Measurements from ENCODE around the gene GOLGA8K.
"Not testable (repeated sequence)": the region's sequence is repeated elsewhere in the genome, so short reads cannot be mapped to it uniquely, and the experiment has no call there.

DNA sequence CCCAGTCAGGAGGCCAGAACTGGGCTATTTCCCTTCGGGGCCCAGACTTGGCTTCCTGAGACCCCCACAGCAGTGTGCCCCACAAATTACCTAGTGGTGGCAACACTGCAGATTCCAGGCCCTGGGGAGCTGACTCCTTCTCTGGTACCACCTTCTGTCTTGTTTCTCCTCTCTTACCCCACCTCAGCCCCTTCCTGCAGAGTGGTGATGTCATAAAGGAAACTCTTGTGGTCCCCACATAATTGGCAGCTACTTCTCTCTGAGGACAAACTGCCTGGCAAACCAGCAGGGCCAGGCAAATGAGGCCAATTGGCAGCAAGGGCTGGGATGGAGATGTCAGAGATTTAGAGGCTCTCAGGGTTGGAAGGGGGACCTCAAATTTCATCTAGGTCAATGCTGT is 44.6 kb downstream of the GOLGA8K start:
- TF ChIP-seq, protein P1, sequence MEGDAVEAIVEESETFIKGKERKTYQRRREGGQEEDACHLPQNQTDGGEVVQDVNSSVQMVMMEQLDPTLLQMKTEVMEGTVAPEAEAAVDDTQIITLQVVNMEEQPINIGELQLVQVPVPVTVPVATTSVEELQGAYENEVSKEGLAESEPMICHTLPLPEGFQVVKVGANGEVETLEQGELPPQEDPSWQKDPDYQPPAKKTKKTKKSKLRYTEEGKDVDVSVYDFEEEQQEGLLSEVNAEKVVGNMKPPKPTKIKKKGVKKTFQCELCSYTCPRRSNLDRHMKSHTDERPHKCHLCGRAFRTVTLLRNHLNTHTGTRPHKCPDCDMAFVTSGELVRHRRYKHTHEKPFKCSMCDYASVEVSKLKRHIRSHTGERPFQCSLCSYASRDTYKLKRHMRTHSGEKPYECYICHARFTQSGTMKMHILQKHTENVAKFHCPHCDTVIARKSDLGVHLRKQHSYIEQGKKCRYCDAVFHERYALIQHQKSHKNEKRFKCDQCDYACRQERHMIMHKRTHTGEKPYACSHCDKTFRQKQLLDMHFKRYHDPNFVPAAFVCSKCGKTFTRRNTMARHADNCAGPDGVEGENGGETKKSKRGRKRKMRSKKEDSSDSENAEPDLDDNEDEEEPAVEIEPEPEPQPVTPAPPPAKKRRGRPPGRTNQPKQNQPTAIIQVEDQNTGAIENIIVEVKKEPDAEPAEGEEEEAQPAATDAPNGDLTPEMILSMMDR (IDR thresholded peaks at IDR 0.05) = not testable (repeated sequence)
- not testable (repeated sequence) for TF ChIP-seq POLR2A (IDR thresholded peaks at IDR 0.05)

All from heart left ventricle (tissue), 13 donors.